Ovary (tissue), 3 donors: ENCODE measurements around the gene ETAA1.

Experiments used
- EP300 ChIP-seq: sonication (generic); formaldehyde crosslinking; IDR thresholded peaks from one replicate; pipeline ENCODE4 v1.6.1; 2017; ENCODE audit warnings: antibody characterized with exemption
- POLR2A ChIP-seq: fragments of 450-650 bp; IDR thresholded peaks from one replicate; pipeline ENCODE4 v1.6.1; 2017; ENCODE audit warnings: antibody characterized with exemption, mild to moderate bottlenecking, moderate library complexity
- TF ChIP-seq, protein P1 (sequence below), 3 donors: fragments of 450-650 bp in 2 of 3; fragments of 200-600 bp in 1 of 3; IDR thresholded peaks; one replicate each; pipeline versions ENCODE4 v1.5.1 to v1.8.0; 2016 to 2022; ENCODE audit warnings: antibody characterized with exemption in 3 of 3, mild to moderate bottlenecking in 1 of 3
- donor health status: DM: no; HTN: no; CAD: no.

DNA sequence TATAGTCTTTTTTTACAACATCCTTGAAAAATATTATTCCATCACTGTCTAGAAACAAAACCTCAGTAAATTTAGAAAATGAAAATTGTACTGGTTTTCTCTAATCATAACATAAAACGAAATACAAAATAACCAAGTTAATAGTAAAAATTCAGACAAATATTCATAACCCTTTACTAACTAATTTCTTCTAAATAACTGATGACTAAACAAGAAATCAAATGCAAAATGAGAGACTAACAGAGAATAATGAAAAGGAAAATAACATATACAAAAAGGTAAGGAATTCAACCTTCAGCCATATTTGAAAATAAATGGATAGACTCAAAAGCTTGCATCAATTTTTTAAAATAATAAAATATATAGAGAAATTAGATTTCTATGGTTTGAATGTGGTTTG is 18.6 kb upstream of the ETAA1 start:
- no peak for TF ChIP-seq POLR2A
- TF ChIP-seq, protein P1, sequence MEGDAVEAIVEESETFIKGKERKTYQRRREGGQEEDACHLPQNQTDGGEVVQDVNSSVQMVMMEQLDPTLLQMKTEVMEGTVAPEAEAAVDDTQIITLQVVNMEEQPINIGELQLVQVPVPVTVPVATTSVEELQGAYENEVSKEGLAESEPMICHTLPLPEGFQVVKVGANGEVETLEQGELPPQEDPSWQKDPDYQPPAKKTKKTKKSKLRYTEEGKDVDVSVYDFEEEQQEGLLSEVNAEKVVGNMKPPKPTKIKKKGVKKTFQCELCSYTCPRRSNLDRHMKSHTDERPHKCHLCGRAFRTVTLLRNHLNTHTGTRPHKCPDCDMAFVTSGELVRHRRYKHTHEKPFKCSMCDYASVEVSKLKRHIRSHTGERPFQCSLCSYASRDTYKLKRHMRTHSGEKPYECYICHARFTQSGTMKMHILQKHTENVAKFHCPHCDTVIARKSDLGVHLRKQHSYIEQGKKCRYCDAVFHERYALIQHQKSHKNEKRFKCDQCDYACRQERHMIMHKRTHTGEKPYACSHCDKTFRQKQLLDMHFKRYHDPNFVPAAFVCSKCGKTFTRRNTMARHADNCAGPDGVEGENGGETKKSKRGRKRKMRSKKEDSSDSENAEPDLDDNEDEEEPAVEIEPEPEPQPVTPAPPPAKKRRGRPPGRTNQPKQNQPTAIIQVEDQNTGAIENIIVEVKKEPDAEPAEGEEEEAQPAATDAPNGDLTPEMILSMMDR (IDR thresholded peaks at IDR 0.05), result no peak
- no peak for TF ChIP-seq EP300
